ENCODE data around the gene KCNH4.
"Not testable (repeated sequence)": the region's sequence is repeated elsewhere in the genome, so short reads cannot be mapped to it uniquely, and the experiment has no call there.

KCNH4 gene

GRCh38 chr17:42177684-42178083, 3.3 kb downstream of the KCNH4 start:
- no peak for DNase-seq

GRCh38 chr17:42174126-42174783, 6.7 kb downstream of the KCNH4 start:
- DNase-seq = no peak

- DNase-seq = no peak
Measured at GRCh38 chr17:42171831-42172230, 9.1 kb downstream of the KCNH4 start.

- no peak for DNase-seq
Measured at GRCh38 chr17:42169351-42169750, 11.6 kb downstream of the KCNH4 start.

GRCh38 chr17:42167807-42168206, 13.1 kb downstream of the KCNH4 start:
- DNase-seq = no peak

GRCh38 chr17:42166196-42166763, 14.7 kb downstream of the KCNH4 start:
- no peak for DNase-seq

GRCh38 chr17:42165751-42166150, 15.2 kb downstream of the KCNH4 start:
- no peak for DNase-seq

- no peak for DNase-seq
Measured at GRCh38 chr17:42163696-42164407, 17.1 kb downstream of the KCNH4 start.

GRCh38 chr17:42163113-42163512, 17.8 kb downstream of the KCNH4 start:
- no peak for DNase-seq

GRCh38 chr17:42160531-42160910, 20.4 kb downstream of the KCNH4 start:
- DNase-seq = no peak

- no peak for DNase-seq
Measured at GRCh38 chr17:42159796-42160530, 21.0 kb downstream of the KCNH4 start.

- no peak for DNase-seq
Measured at GRCh38 chr17:42155614-42156045, 25.3 kb downstream of the KCNH4 start.

GRCh38 chr17:42153919-42154742, 26.8 kb downstream of the KCNH4 start:
- DNase-seq = no peak

- no peak for DNase-seq
Measured at GRCh38 chr17:42146911-42147607, 33.9 kb downstream of the KCNH4 start.

- not testable (repeated sequence) for DNase-seq
Measured at GRCh38 chr17:42143138-42143537, 37.8 kb downstream of the KCNH4 start.

- no peak for DNase-seq
Measured at GRCh38 chr17:42142371-42142896, 38.5 kb downstream of the KCNH4 start.

GRCh38 chr17:42141382-42141781, 39.6 kb downstream of the KCNH4 start:
- DNase-seq = no peak

GRCh38 chr17:42140690-42141089, 40.3 kb downstream of the KCNH4 start:
- DNase-seq = not testable (repeated sequence)

- DNase-seq = no peak
Measured at GRCh38 chr17:42138749-42139492, 42.0 kb downstream of the KCNH4 start.

GRCh38 chr17:42136654-42137051, 44.3 kb downstream of the KCNH4 start:
- no peak for DNase-seq

All from NCI-H1417 treated with DMSO at 0.1 percent for 48 hours (cell line).